ENCODE measurements around the gene CD63.

CD63 gene

DNA sequence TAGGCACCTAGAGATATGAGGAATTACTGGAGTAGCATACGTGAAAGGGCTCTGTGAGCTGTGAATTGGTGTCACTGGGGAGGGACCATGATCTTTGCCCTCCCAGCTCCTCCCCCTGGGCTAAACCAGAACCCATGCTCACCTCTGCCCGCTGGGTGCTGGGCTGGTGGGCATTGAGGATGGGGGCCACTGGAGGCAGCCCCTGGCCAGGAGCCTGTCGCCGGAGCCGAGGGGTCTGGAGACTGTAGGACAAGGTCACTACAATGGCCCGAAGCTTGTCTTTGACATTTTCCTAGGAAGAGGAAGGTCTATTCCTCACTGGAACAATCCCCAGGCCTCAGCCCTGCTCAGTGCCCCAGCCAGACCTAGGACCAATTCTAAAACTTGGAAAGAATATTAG, 32.7 kb downstream of the CD63 start:
- TF ChIP-seq, protein P1, sequence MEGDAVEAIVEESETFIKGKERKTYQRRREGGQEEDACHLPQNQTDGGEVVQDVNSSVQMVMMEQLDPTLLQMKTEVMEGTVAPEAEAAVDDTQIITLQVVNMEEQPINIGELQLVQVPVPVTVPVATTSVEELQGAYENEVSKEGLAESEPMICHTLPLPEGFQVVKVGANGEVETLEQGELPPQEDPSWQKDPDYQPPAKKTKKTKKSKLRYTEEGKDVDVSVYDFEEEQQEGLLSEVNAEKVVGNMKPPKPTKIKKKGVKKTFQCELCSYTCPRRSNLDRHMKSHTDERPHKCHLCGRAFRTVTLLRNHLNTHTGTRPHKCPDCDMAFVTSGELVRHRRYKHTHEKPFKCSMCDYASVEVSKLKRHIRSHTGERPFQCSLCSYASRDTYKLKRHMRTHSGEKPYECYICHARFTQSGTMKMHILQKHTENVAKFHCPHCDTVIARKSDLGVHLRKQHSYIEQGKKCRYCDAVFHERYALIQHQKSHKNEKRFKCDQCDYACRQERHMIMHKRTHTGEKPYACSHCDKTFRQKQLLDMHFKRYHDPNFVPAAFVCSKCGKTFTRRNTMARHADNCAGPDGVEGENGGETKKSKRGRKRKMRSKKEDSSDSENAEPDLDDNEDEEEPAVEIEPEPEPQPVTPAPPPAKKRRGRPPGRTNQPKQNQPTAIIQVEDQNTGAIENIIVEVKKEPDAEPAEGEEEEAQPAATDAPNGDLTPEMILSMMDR (IDR thresholded peaks at IDR 0.05; ENCODE audit: low read depth, low read length, missing control alignments) = no peak
- in situ Hi-C loops (cut with HindIII; ENCODE audit: low sequenced_read_pairs) = no loop called here

DNA sequence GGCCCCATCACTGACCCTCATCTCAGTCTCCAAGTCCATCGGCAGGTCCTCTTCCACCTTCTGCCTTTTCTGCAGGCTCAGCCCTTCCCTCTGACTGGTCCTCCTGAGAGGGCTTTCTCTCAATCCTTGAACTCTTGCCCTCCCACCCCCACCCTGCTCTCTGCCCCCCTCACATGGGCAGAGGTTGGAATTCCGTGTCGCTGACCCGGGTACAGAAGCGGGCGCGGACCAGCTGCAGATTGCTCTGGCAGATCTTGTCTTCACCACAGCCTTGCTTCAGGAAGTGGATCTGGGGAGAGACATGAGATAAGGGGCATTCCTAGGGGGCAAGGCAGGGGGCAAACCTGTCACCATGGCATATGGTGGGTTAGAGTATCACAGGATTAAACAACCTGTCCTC, 33.5 kb downstream of the CD63 start:
- no peak for DNase-seq (ENCODE audit: low read depth)
- no peak overlapping the region for H3K4me3 ChIP-seq (ENCODE audit: low read depth, low read length)
- in situ Hi-C loops (cut with HindIII; ENCODE audit: low sequenced_read_pairs) = no loop called here
- TF ChIP-seq, protein P1 (IDR thresholded peaks at IDR 0.05; ENCODE audit: low read depth, low read length, missing control alignments) = no peak

More for the DNA sequence above, 32.7 kb downstream of the CD63 start:
- no peak for DNase-seq (ENCODE audit: low read depth)
- H3K4me3 ChIP-seq (ENCODE audit: low read depth, low read length) = no peak overlapping the region

- in situ Hi-C loops (cut with HindIII; ENCODE audit: low sequenced_read_pairs) = no loop called here
- DNase-seq (ENCODE audit: low read depth) = no peak
- H3K4me3 ChIP-seq (ENCODE audit: low read depth, low read length) = no peak overlapping the region
- TF ChIP-seq, protein P1 (IDR thresholded peaks at IDR 0.05; ENCODE audit: low read depth, low read length, missing control alignments) = no peak
These were observed 34.2 kb downstream of the CD63 start for GRCh38 chr12:55694651-55695050.

DNA sequence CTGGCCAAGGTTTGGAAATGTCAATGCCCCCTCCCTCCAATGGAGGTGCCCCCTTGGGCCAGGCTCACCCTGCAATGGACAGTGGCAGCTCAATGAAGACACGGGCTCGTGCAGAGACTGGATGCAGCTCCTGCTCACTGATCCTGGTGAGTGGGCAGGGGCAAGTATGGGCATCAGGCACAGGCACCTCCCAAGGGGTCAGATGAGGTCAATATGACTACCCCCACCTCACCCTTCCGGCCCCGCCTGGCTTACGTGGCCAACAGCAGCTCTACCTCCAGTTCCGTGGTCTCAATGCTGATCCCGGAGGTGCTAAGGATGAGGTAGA, 34.7 kb downstream of the CD63 start:
- in situ Hi-C loops (cut with HindIII; ENCODE audit: low sequenced_read_pairs) = no loop called here
- TF ChIP-seq, protein P1 (IDR thresholded peaks at IDR 0.05; ENCODE audit: low read depth, low read length, missing control alignments) = no peak
- no peak for DNase-seq (ENCODE audit: low read depth)
- no peak overlapping the region for H3K4me3 ChIP-seq (ENCODE audit: low read depth, low read length)

GRCh38 chr12:55693323-55694187, 35.3 kb downstream of the CD63 start:
- no peak for DNase-seq (ENCODE audit: low read depth)
- TF ChIP-seq, protein P1 (IDR thresholded peaks at IDR 0.05; ENCODE audit: low read depth, low read length, missing control alignments) = no peak
- in situ Hi-C loops (cut with HindIII; ENCODE audit: low sequenced_read_pairs) = no loop called here
- H3K4me3 ChIP-seq (ENCODE audit: low read depth, low read length) = no peak overlapping the region

GRCh38 chr12:55692631-55693322, 36.0 kb downstream of the CD63 start:
- DNase-seq (ENCODE audit: low read depth) = no peak
- no peak overlapping the region for H3K4me3 ChIP-seq (ENCODE audit: low read depth, low read length)
- in situ Hi-C loops (cut with HindIII; ENCODE audit: low sequenced_read_pairs) = no loop called here
- TF ChIP-seq, protein P1 (IDR thresholded peaks at IDR 0.05; ENCODE audit: low read depth, low read length, missing control alignments) = no peak

All from astrocyte of the cerebellum (primary cell).